Measurements from ENCODE around the gene PEAK3. TPM values are rescaled to one million over a fixed set of nuclear protein-coding genes. Genes with fewer than 3 reads are reported as not detected.
A peak's percentile ranks its signal among the peaks of the same experiment; 100 is the strongest.

The PEAK3 gene
- total and polyA plus RNA-seq, 9 of the 15 experiments (the other 6 are each of a cell fraction or from before 2014, with no cell fraction given) = 0.07 to 0.40 TPM; not detected in 7

DNA sequence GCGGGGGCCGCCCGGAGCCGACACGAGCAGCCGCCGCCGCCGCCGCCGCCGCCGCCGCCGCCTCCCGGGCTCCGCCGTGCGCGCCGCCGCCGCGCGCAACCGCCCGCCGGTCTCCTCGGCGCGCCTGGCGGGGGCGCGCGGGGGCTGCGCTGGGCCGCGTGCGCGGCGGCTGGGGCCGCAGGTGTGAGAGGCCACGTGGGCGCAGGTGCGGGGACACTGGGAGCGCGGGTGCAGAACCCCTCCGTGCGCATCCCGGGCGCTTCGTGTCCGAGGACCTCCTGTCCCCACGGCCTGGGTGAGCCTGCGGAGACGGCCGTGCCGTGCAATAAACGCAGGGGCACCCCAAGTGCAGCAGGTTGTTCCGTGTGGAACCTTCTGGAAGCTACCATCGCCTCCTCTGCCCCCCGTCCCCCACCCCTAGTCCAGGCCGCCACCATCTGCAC, 26.2 kb upstream of the PEAK3 start, which contains the start of gene LINGO3 (continued):
- TF ChIP-seq, protein P1, sequence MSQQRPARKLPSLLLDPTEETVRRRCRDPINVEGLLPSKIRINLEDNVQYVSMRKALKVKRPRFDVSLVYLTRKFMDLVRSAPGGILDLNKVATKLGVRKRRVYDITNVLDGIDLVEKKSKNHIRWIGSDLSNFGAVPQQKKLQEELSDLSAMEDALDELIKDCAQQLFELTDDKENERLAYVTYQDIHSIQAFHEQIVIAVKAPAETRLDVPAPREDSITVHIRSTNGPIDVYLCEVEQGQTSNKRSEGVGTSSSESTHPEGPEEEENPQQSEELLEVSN (IDR thresholded peaks at IDR 0.05; ENCODE audit: borderline replicate concordance in 1 of 2, extremely low read depth in 1 of 2, insufficient read depth in 1 of 2, insufficient read length in 1 of 2, low read depth in 1 of 2, low read length in 1 of 2, poor library complexity in 1 of 2, severe bottlenecking in 1 of 2) = peak; percentile 71 to 93
- TF ChIP-seq L3MBTL2 (IDR thresholded peaks at IDR 0.05) (peak; percentile 88), CCNT2 (IDR thresholded peaks at IDR 0.05; ENCODE audit: borderline replicate concordance, extremely low read depth, insufficient read length, low read depth, low read length) (peak; percentile 29), MYBL2 (IDR thresholded peaks at IDR 0.05; ENCODE audit: low read depth) (no peak), MYBL2 (CRISPR knock-in tag; IDR thresholded peaks at IDR 0.05; ENCODE audit: borderline replicate concordance) (no peak)

DNA sequence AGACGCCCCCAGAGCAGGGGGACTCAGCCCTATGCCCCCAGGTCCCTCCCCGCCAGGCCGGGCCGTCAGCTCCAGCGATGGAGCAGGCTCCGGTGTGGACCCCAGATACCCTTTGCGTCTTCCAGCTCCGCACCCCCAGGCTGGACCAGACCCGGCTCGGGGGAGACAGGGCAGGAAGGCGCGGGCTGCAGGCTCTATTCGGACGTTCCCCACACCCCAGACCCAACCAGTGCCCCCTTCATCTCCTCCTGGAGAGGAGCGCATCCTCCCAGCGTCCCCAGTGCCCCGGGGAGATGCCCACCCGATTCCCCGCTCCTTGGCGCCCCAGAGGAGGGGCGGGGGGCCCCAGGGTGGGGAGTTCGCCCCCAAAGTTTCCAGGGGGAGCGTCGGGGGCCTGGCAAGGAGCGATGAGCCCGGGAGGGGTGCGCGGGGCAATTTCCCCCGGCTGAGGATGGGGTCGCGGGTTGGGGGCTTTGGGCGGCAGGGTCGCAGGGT, 25.6 kb upstream of the PEAK3 start:
- H3K27ac ChIP-seq (ENCODE audit: extremely low read depth, low read depth, low read length) = no peak overlapping the region
- peak overlapping the region in 1 of 2 experiments; percentile 58; a peak in 1 of 4 replicates for H3K9ac ChIP-seq (ENCODE audit: insufficient read depth in 1 of 2, low read depth in 2 of 2, low read length in 2 of 2)
- intact Hi-C loops (cut with micrococcal nuclease) (no loop called here), in situ Hi-C loops (cut with MboI) (no loop called here)
- FAIRE-seq = no peak
- peaks cover 0 to 13% of the 10 kb centered on the region in 2 experiments; a peak in 2 of 5 replicates for H3K27me3 ChIP-seq (ENCODE audit: control insufficient read depth in 2 of 2, insufficient read depth in 2 of 2, low read length in 2 of 2)
- no TSS peak for BruUV-seq (replicated peaks)
- no peak for TF ChIP-seq NR2C2 (CRISPR knock-in tag; IDR thresholded peaks at IDR 0.05)
- TF ChIP-seq NR2C2 (tag; IDR thresholded peaks at IDR 0.05) = no peak
- no peak for TF ChIP-seq HNRNPUL1 (IDR thresholded peaks at IDR 0.05; ENCODE audit: low read length)
- no peak for TF ChIP-seq KAT8 (IDR thresholded peaks at IDR 0.05; ENCODE audit: low read depth)
- TF ChIP-seq STAT5B (CRISPR knock-in tag; IDR thresholded peaks at IDR 0.05) = no peak
- no peak for TF ChIP-seq TFAM (CRISPR knock-in tag; conservative IDR thresholded peaks at IDR 0.05)
- no peak for TF ChIP-seq ZFP30 (CRISPR knock-in tag; IDR thresholded peaks at IDR 0.05; ENCODE audit: borderline replicate concordance)
- 0 out of 2 replicates have a peak, but pooled peaks have one; percentile 2 for TF ChIP-seq RBM14 (IDR thresholded peaks at IDR 0.05; ENCODE audit: borderline replicate concordance, insufficient read depth, low read depth, low read length)
- TF ChIP-seq ZNF12 (CRISPR knock-in tag; IDR thresholded peaks at IDR 0.05) = no peak
- 58% methylated on average over 18 of the region's 33 CpGs for WGBS (ENCODE audit: insufficient coverage, low coverage, missing lambda C conversion rate)
- H3K36me3 ChIP-seq (ENCODE audit: control insufficient read depth, insufficient read depth, low read length) = no peaks in the 10 kb centered on the region
- no peak overlapping the region for H2AFZ ChIP-seq (ENCODE audit: low read depth, low read length)
- no peaks in the 10 kb centered on the region for H4K20me1 ChIP-seq (replicated peaks; ENCODE audit: control insufficient read depth, insufficient read depth, low read length)
- no peak for ATAC-seq
- H3K4me3 ChIP-seq = 0 out of 2 replicates have a peak overlapping the region, but pooled peaks have one; percentile 21
- H3K9me3 ChIP-seq (replicated peaks; ENCODE audit: control insufficient read depth, insufficient read depth, low read depth, low read length) = no peaks in the 10 kb centered on the region
- no peak for DNase-seq (ENCODE audit: extremely low read depth in 1 of 4, low spot score in 3 of 4)
- no peaks in the 10 kb centered on the region for H3K79me2 ChIP-seq (ENCODE audit: control insufficient read depth, insufficient read depth, low read length)
- POLR2A ChIA-PET = no interaction called here
- no peak overlapping the region for H3K4me2 ChIP-seq (ENCODE audit: insufficient read depth, low read length)
- peaks cover 3 to 51% of the 10 kb centered on the region in 2 experiments; a peak in 3 of 5 replicates for H3K4me1 ChIP-seq (replicated peaks in 1 of 2; ENCODE audit: control insufficient read depth in 2 of 2, insufficient read depth in 2 of 2, low read length in 2 of 2)
- H3K9me1 ChIP-seq (ENCODE audit: control insufficient read depth, insufficient read depth, low read length) = peaks cover 3% of the 10 kb centered on the region
- CTCF ChIA-PET (ENCODE audit: low intra/inter-chr PET ratio) = no interaction called here
